CD4-positive, alpha-beta T cell treated with Interleukin-21 for 1 hour (primary cell): Measurements from ENCODE around the gene LDLRAD2.

Experiments
- DNase-seq: peaks from one replicate; pipeline ENCODE4 v3.0.0-alpha.2; 2020

LDLRAD2 gene

DNA sequence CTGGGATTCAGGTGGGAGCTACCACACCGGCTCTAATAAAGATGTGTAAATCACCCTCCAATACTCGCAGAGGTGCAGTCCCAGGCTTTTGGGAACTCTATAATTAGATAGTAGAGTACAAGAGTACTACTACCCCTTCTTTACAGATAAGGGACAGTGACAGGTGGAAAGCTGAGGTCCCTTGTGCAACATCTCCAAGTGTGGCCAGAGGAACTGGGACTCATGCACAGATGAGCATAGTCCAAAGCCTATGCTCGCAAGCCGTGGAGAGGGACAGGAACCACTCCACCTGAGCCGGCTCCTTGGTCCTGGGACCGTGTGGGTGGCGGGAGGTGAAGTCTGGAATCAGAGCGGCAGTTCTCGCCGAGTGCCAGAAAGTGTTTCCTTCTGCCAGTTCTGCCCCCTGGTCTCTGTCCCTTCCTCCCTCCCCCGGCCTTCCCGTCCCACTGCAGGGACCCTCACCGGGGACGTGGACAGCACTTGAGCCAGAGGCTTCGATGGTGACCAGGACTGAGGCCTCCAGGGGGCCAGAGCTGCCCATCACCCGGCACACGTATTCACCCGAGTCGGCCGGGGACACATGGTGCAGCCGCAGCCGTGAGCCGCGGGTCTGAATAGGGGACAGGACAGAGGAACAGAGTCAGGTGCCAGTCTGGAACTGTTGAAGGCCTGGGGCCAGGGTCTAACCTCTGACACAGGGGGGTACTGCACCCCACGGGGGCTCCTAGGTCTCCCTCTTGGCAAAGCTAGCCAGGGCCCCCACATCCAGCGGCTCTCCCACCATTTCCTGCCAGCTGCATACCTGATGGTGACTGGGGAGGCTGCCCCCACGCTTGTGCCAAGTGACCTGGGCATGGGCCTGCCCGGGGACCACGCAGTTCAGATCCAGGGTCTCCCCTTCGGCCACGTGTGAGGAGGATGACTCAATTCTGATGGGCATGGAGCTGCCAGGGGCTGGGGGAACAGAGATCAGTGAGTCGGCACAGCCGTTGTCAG, 33.9 kb downstream of the LDLRAD2 start:
- no peak for DNase-seq

DNA sequence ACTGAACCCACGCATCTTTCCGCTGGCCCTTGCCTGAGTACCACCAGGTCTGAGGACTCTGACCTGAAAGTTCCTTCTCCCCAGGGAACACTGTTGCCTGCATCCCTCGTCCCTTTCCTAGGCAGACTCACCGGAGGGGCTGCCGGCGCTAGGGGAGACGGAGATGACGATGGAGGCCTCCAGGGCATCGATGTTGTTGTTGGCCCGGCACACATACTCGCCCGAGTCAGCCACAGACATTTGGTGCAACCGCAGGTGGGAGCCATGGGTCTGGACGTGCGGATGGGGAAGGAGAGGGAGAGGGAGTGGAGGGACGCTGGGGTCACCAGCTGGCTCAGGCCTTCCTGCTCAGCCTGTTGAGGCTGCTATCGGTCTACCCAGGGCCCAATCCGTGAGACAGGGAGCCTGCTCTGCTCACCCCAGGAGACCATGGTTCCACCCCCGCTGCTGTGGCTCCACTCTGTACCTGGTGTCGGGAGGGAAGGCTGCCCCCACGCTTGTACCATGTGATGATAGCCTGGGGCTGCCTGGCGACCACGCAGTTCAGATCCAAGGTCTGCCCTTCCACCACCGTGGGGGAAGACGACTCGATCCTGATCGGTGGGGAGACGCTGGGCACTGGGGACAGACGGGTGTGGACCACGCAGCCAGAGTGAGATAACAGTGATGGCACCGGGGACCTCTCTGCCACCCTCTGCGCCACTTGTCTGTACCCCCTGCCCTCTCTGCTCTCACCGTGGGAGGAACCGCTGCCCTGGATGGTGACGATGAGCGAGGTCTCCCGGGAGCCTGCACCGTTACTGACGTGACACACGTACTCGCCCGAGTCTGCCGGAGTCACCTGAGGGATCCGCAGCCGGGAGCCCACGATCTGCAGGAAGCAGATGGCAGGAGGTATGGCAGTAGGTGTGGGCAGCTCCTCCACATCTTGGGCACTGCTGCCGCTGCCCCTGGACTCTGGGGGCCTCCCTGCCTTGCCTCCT, 35.4 kb downstream of the LDLRAD2 start:
- DNase-seq, result no peak

GRCh38 chr1:21848524-21849174, 36.6 kb downstream of the LDLRAD2 start:
- no peak for DNase-seq

GRCh38 chr1:21849909-21850576, 38.0 kb downstream of the LDLRAD2 start:
- no peak for DNase-seq

DNA sequence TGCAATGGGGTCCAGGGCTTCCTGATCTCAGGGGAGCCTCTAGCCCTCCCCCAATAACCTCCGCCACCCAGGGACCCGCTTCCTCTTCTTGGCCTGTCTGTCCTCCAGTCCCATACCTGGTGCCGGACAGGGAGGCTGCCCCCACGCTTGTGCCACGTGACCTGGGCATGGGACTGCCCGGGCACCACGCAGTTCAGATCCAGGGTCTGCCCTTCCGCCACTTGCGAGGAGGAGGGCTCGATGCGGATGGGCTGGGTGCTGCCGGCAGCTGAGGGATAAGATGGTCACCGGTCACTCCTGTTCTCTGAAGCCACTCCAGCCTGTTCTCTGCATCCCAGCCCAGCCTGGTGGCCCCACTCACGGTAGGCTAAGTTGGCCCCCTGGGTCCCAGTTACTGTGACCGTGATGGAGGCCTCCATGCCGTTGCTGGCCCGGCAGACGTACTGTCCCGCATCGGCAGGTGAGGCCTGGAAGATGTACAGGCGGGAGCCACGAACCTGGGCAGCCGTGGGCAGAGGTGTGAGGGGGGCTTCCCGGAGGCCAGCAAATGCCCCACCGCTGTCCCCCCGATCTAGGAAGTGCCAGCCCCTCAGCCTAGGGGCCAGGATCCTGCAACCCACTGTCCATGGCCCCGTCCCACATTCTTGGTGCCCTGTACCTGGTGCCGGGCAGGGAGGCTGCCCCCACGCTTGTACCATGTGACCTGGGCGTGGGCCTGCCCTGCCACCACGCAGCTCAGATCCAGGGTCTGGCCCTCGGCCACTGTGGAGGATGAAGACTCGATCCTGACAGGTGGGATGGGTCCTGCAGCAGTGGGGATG, 39.6 kb downstream of the LDLRAD2 start:
- DNase-seq, result no peak

DNA sequence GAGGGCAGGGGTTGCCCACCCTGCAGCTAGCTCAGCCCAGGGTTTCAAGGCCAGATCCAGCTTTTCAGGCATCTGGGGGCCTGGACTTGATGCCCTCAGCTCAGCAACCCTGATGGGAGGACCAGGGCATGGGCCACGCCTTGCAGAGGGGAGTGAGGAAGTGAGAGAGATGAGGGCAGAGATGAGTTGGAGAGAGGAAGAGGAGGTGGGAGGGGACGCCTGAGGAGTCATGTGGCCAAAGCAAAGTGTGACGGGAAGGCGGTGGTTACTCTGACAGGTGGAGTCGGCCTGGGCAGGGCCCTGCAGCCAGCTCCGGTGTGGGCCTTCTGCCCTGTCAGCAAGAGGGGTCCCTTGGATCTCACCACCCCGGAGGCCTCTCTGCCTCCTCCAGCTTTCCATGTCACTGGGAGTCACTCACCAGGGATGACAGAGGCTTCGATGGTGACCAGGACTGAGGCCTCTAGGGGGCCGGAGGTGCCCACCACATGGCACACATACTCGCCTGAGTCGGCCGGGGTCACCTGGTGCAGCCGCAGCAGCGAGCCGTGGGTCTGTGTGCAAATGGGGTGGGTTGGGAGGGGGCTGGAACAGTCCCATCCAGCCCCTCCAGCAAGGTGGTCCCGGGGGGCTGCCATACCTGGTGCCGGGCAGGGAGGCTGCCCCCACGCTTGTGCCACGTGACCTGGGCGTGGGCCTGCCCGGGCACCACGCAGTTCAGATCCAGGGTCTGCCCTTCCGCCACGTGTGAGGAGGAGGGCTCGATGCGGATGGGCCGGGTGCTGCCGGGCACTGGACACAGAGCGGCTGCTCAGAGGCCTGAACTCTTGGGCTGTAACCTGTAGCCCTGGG, 40.4 kb downstream of the LDLRAD2 start:
- DNase-seq, result no peak

GRCh38 chr1:21853131-21853427, 41.0 kb downstream of the LDLRAD2 start:
- no peak for DNase-seq

- DNase-seq, result no peak
These were observed 42.2 kb downstream of the LDLRAD2 start for GRCh38 chr1:21854090-21854750.

GRCh38 chr1:21854751-21855131, 42.7 kb downstream of the LDLRAD2 start:
- DNase-seq, result no peak

GRCh38 chr1:21855257-21856096, 43.4 kb downstream of the LDLRAD2 start:
- no peak for DNase-seq

GRCh38 chr1:21857142-21857839, 45.2 kb downstream of the LDLRAD2 start:
- no peak for DNase-seq

GRCh38 chr1:21857840-21858670, 46.0 kb downstream of the LDLRAD2 start:
- no peak for DNase-seq

GRCh38 chr1:21859669-21860179, 47.7 kb downstream of the LDLRAD2 start:
- DNase-seq, result no peak

- no peak for DNase-seq
These were observed 48.9 kb downstream of the LDLRAD2 start for GRCh38 chr1:21860971-21861370.

DNA sequence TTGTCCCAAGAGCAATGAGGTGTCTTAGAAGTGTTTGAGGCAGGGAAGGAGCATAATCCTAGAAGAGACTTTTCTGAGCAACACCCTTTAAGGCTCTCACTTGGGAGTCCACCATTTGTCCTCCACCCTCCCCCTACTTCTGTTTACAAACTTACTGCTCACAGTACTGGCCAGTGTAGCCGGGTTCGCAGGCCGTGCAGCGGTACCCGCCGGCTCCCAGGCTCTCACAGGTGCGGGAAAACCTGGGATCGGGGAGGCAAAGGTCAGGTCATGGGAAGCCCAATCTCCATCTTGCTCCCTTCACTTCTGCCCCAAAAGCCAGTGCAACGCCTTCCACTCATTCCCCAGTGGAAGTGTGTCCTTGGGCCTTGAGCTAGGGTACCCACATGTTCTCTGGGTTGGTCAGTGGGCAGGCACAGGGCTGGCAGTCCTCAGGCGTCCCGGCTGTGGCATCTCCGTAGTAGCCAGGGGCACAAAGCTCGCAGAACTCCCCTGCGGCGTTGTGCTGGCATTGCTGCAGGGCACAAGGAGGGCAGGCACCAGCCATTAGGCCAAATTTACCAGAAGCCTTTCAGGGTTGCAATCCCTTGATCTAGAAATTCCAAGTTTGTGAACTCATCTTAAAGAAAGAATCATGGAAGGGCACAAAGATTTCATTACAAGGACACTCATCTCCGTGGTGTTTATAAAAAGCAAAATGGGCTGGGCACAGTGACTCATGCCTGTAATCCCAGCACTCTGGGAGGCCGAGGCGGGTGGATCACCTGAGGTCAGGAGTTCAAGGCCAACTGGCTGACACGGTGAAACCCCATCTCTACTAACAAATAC, 49.8 kb downstream of the LDLRAD2 start:
- no peak for DNase-seq

DNA sequence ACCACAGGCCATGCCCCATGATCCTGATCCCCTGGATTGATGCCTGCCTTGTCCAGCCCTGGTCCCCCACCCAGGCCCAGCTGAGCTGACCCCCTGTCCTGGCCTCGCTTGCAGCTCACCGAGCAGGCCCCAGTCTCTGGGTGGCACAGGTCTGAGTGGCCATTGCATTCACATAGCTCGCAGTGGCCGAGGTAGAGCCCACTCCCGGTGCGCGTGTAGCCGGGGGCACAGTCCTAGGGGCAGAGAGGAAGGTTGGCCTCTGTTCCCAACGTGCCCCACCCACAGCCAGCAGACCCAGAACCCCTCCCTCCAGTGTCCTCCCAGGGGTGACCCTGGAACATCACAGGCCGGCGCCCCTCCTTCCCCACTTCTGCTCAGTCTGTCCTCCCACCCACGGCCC, 51.9 kb downstream of the LDLRAD2 start:
- no peak for DNase-seq
